Measurements from ENCODE around the gene LRRC8B.

DNA sequence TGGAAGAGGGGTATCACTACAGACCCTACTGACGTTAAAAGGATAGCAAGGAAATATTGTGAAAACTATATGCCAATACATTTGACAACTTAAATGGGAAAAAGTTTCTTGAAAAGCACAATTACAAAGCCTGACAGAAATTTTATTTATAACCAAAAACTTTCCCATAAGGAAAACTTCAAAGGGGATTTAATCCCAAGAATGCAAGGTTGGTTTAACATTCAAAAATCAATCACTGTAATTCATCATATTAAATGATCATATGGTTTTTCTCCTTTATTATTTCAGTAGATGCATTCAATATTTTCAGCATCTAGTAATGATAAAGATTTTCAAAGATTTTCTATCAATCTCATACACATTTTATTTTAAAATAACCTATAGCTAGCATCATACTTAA is 121.6 kb downstream of the LRRC8B start:
- TF ChIP-seq, protein P1, sequence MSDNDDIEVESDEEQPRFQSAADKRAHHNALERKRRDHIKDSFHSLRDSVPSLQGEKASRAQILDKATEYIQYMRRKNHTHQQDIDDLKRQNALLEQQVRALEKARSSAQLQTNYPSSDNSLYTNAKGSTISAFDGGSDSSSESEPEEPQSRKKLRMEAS (IDR thresholded peaks at IDR 0.05): no peak
- TF ChIP-seq TEAD4 (IDR thresholded peaks at IDR 0.05) (no peak), USF1 (IDR thresholded peaks at IDR 0.05) (no peak), YY1 (IDR thresholded peaks at IDR 0.05; ENCODE audit: low read depth) (no peak), TAF1 (IDR thresholded peaks at IDR 0.05; ENCODE audit: low read depth) (no peak), ZBTB7A (IDR thresholded peaks at IDR 0.05; ENCODE audit: low read depth) (no peak), RAD21 (IDR thresholded peaks at IDR 0.05; ENCODE audit: low read depth) (no peak), CEBPB (IDR thresholded peaks at IDR 0.05) (no peak), EP300 (IDR thresholded peaks at IDR 0.05; ENCODE audit: borderline replicate concordance) (no peak)
- TF ChIP-seq, protein P2, sequence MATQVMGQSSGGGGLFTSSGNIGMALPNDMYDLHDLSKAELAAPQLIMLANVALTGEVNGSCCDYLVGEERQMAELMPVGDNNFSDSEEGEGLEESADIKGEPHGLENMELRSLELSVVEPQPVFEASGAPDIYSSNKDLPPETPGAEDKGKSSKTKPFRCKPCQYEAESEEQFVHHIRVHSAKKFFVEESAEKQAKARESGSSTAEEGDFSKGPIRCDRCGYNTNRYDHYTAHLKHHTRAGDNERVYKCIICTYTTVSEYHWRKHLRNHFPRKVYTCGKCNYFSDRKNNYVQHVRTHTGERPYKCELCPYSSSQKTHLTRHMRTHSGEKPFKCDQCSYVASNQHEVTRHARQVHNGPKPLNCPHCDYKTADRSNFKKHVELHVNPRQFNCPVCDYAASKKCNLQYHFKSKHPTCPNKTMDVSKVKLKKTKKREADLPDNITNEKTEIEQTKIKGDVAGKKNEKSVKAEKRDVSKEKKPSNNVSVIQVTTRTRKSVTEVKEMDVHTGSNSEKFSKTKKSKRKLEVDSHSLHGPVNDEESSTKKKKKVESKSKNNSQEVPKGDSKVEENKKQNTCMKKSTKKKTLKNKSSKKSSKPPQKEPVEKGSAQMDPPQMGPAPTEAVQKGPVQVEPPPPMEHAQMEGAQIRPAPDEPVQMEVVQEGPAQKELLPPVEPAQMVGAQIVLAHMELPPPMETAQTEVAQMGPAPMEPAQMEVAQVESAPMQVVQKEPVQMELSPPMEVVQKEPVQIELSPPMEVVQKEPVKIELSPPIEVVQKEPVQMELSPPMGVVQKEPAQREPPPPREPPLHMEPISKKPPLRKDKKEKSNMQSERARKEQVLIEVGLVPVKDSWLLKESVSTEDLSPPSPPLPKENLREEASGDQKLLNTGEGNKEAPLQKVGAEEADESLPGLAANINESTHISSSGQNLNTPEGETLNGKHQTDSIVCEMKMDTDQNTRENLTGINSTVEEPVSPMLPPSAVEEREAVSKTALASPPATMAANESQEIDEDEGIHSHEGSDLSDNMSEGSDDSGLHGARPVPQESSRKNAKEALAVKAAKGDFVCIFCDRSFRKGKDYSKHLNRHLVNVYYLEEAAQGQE (IDR thresholded peaks at IDR 0.05; ENCODE audit: low read depth): no peak
